ENCODE measurements around the gene ASIC4. TPM values are rescaled to one million over a fixed set of nuclear protein-coding genes. Genes with fewer than 3 reads are reported as not detected.

The ASIC4 gene
- total RNA-seq, 2 experiments from 2014 or later = 0.73 to 0.74 TPM

GRCh38 chr2:219498280-219499057 is 15.8 kb upstream of the ASIC4 start, which contains the start of gene GMPPA:
TSS of gene GMPPA (plus strand) at chr2:219498891. CDS start at chr2:219499976, 1,085 bp downstream.
- peak; percentile 97 for DNase-seq (ENCODE audit: low spot score)
- no TSS peak for BruUV-seq (replicated peaks)
- TF ChIP-seq, protein P1, sequence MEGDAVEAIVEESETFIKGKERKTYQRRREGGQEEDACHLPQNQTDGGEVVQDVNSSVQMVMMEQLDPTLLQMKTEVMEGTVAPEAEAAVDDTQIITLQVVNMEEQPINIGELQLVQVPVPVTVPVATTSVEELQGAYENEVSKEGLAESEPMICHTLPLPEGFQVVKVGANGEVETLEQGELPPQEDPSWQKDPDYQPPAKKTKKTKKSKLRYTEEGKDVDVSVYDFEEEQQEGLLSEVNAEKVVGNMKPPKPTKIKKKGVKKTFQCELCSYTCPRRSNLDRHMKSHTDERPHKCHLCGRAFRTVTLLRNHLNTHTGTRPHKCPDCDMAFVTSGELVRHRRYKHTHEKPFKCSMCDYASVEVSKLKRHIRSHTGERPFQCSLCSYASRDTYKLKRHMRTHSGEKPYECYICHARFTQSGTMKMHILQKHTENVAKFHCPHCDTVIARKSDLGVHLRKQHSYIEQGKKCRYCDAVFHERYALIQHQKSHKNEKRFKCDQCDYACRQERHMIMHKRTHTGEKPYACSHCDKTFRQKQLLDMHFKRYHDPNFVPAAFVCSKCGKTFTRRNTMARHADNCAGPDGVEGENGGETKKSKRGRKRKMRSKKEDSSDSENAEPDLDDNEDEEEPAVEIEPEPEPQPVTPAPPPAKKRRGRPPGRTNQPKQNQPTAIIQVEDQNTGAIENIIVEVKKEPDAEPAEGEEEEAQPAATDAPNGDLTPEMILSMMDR (conservative IDR thresholded peaks at IDR 0.05; ENCODE audit: low read length) = no peak
- TF ChIP-seq EZH2phosphoT487 (IDR thresholded peaks at IDR 0.05; ENCODE audit: borderline replicate concordance, low read depth, low read length) = no peak
- Histone ChIP-seq H3K36me3 (ENCODE audit: insufficient read depth, low read length) (no peaks in the 10 kb centered on the region), H4K20me1 (ENCODE audit: insufficient read depth, low read length) (no peaks in the 10 kb centered on the region), H3K27ac (ENCODE audit: low read depth, low read length, poor library complexity, severe bottlenecking) (no peak within 1 kb of the TSS), H3K9me2 (ENCODE audit: insufficient read depth, low read length) (no peaks in the 10 kb centered on the region), H3K4me2 (ENCODE audit: low read length) (peak within 1 kb of the TSS; percentile 77), H2AFZ (ENCODE audit: low read length) (peak within 1 kb of the TSS; percentile 53; the same call in 1 of the 2 replicates), H3K79me2 (ENCODE audit: insufficient read depth, low read depth, low read length) (no peaks in the 10 kb centered on the region), H3K4me1 (ENCODE audit: insufficient read depth, low read length, poor library complexity, severe bottlenecking) (peaks cover 23% of the 10 kb centered on the region), H3K4me3 (ENCODE audit: low read depth, low read length, poor library complexity, severe bottlenecking) (peak within 1 kb of the TSS; percentile 77), H3K9me3 (ENCODE audit: low read length) (no peaks in the 10 kb centered on the region)
- intact Hi-C loops (cut with micrococcal nuclease; ENCODE audit: unreplicated experiment) = no loop called here
- POLR2A ChIA-PET = interaction anchor here (0.6 to 1.3 kb wide), 10 partner anchors 8 to 1146 kb away, joined by 3 to 5 read pairs (median 3); no protein-coding TSS in a partner anchor
- CTCF ChIA-PET (ENCODE audit: unreplicated experiment) = interaction anchor here (0.5 to 1.7 kb wide), 8 partner anchors 13 to 453 kb away, joined by 3 to 5 read pairs (median 4); partner anchors contain the start of gene DNPEP

DNA sequence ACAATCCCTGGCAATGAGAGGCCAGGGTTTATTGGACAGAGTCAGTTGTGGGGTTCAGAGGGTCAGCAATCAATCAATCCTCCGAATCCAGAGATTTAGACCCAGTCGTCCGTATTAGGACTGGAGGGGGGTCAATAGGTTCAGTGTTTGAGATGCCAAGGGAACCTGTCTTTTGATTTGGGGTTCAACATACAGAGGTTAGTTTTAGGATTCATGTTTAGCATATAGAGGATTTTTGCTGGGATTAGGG is 15.3 kb upstream of the ASIC4 start:
- Histone ChIP-seq H4K20me1 (ENCODE audit: insufficient read depth, low read length) (no peaks in the 10 kb centered on the region), H3K4me3 (ENCODE audit: low read depth, low read length, poor library complexity, severe bottlenecking) (peak overlapping the region; percentile 77), H3K9me3 (ENCODE audit: low read length) (no peaks in the 10 kb centered on the region), H2AFZ (ENCODE audit: low read length) (peak overlapping the region; percentile 53; the same call in 1 of the 2 replicates), H3K79me2 (ENCODE audit: insufficient read depth, low read depth, low read length) (no peaks in the 10 kb centered on the region), H3K27ac (ENCODE audit: low read depth, low read length, poor library complexity, severe bottlenecking) (no peak overlapping the region), H3K4me1 (ENCODE audit: insufficient read depth, low read length, poor library complexity, severe bottlenecking) (peaks cover 23% of the 10 kb centered on the region), H3K36me3 (ENCODE audit: insufficient read depth, low read length) (no peaks in the 10 kb centered on the region), H3K4me2 (ENCODE audit: low read length) (peak overlapping the region; percentile 77), H3K9me2 (ENCODE audit: insufficient read depth, low read length) (no peaks in the 10 kb centered on the region)
- DNase-seq (ENCODE audit: low spot score) = no peak
- CTCF ChIA-PET (ENCODE audit: unreplicated experiment) = interaction anchor here (0.7 to 1.7 kb wide), 6 partner anchors 21 to 453 kb away, joined by 3 to 5 read pairs (median 4); partner anchors contain the start of gene DNPEP
- POLR2A ChIA-PET = interaction anchor here (0.6 to 1.3 kb wide), 10 partner anchors 8 to 1145 kb away, joined by 3 to 5 read pairs (median 3); no protein-coding TSS in a partner anchor
- intact Hi-C loops (cut with micrococcal nuclease; ENCODE audit: unreplicated experiment) = no loop called here
- TF ChIP-seq EZH2phosphoT487 (IDR thresholded peaks at IDR 0.05; ENCODE audit: borderline replicate concordance, low read depth, low read length) = no peak
- TF ChIP-seq, protein P1 (conservative IDR thresholded peaks at IDR 0.05; ENCODE audit: low read length) = no peak
- BruUV-seq (replicated peaks) = TSS peak; percentile 94

Data from OCI-LY7 (cell line).